Spleen (tissue), 11 donors: Measurements from ENCODE around the gene P3H1. TPM values are rescaled to one million over a fixed set of nuclear protein-coding genes. Genes with fewer than 3 reads are reported as not detected.

Source experiments
- DNase-seq: peaks from one replicate; pipeline ENCODE4 v3.0.0-alpha.2; 2020
- H3K27ac ChIP-seq, 8 donors: fragments of 200-600 bp; sonication (generic) in 7 of 8; 1 replicate in 4 of 8; 2 replicates in 4 of 8; pipeline versions ENCODE4 v1.5.0 to v1.8.0; 2016 to 2021; ENCODE audit warnings: inconsistent platforms in 4 of 8, mild to moderate bottlenecking in 4 of 8, moderate library complexity in 1 of 8
- H3K27me3 ChIP-seq, 7 donors: fragments of 200-600 bp; sonication (generic) in 6 of 7; replicated peaks in 1 of 7; 1 replicate in 4 of 7; 2 replicates in 3 of 7; pipeline versions ENCODE4 v1.5.0 to v1.8.0; 2016 to 2021; ENCODE audit warnings: inconsistent platforms in 3 of 7, mild to moderate bottlenecking in 1 of 7
- H3K36me3 ChIP-seq, 6 donors: fragments of 200-600 bp; sonication (generic) in 5 of 6; 1 replicate in 4 of 6; 2 replicates in 2 of 6; pipeline versions ENCODE4 v1.5.0 to v1.8.0; 2016 to 2021; ENCODE audit warnings: inconsistent platforms in 2 of 6
- H3K4me1 ChIP-seq, 6 donors: fragments of 200-600 bp; sonication (generic) in 5 of 6; 1 replicate in 3 of 6; 2 replicates in 3 of 6; pipeline versions ENCODE4 v1.5.0 to v1.8.0; 2016 to 2021; ENCODE audit warnings: inconsistent platforms in 3 of 6
- H3K4me3 ChIP-seq, 8 donors: fragments of 200-600 bp; sonication (generic) in 7 of 8; 1 replicate in 4 of 8; 2 replicates in 4 of 8; pipeline versions ENCODE4 v1.5.0 to v1.8.0; 2016 to 2021; ENCODE audit warnings: inconsistent platforms in 4 of 8, mild to moderate bottlenecking in 4 of 8, moderate library complexity in 2 of 8
- H3K9me3 ChIP-seq, 8 donors: fragments of 200-600 bp; sonication (generic) in 7 of 8; 1 replicate in 4 of 8; 2 replicates in 4 of 8; pipeline versions ENCODE4 v1.5.0 to v1.8.0; 2016 to 2021; ENCODE audit warnings: inconsistent platforms in 4 of 8
- CTCF ChIP-seq, 11 experiments: fragments of 200-600 bp in 7 of 11; fragments of 450-650 bp in 4 of 11; sonication (generic) in 4 of 11; IDR thresholded peaks in 8 of 11; conservative IDR thresholded peaks in 3 of 11; 1 replicate in 7 of 11; 2 replicates in 4 of 11; pipeline versions ENCODE4 v1.4.0 to v1.8.0; 2016 to 2021; ENCODE audit warnings: antibody characterized with exemption in 11 of 11, inconsistent platforms in 4 of 11, mild to moderate bottlenecking in 1 of 11
- POLR2A ChIP-seq, 3 donors: fragments of 450-650 bp; IDR thresholded peaks; one replicate each; pipeline ENCODE4 v1.5.1; 2017; ENCODE audit warnings: antibody characterized with exemption in 3 of 3, mild to moderate bottlenecking in 1 of 3
- POLR2AphosphoS5 ChIP-seq, 3 donors: sonication (generic); formaldehyde crosslinking; IDR thresholded peaks; one replicate each; pipeline ENCODE4 v1.5.1; 2017; ENCODE audit warnings: antibody characterized with exemption in 3 of 3
- WGBS, 5 donors: extraction: QIAGEN DNeasy Blood & Tissue Kit in 3 of 5; methylation state at CpG; one replicate each; pipeline versions ENCODE4 v1.1.5 to v1.1.7; 2013 to 2018; 5-methylcytosine and 5-hydroxymethylcytosine counted together
- intact Hi-C: fragments of 100-400 bp; cut with DNase I; formaldehyde crosslinking; loops from one replicate; pipeline ENCODE4 v1.15.0; 2023; ENCODE audit warnings: low total_unique reads
- polyA plus RNA-seq, 3 donors: library from polyadenylated mRNA; stranded (reverse); fragments of 200-250 nt; gene quantifications; one replicate each; pipeline ENCODE4 v1.2.1, GENCODE V29; 2013
- total RNA-seq, 7 donors: library from RNA; depleted of rRNA in 3 of 7; stranded (reverse); fragments of >200 nt in 3 of 7; fragmentation: NEBNext Ultra II Directional in 4 of 7; extraction: Animal tissue kit (Norgen Biotek cat#: 25700) in 4 of 7; gene quantifications; one replicate each; pipeline versions ENCODE4 v1.1.0 to v1.2.1, GENCODE V29; 2016 to 2021
- donor health status: healthy with polysubstance abuse.
- donor health status: DM: no; HTN: no; CAD: no; lungs with moderate emphysema.
- donor health status: DM: no; HTN: no; CAD: no.
- donor health status: Bipolar disorder and iron deficiency.
- donor health status: healthy.
- donor health status: DM: no; HTN: no; CAD: no.
- donor health status: DM: yes; HTN: yes; CAD: no.

Gene P3H1
- total and polyA plus RNA-seq, 10 donors = 35.1 to 55.8 (median 42.0) TPM

DNA sequence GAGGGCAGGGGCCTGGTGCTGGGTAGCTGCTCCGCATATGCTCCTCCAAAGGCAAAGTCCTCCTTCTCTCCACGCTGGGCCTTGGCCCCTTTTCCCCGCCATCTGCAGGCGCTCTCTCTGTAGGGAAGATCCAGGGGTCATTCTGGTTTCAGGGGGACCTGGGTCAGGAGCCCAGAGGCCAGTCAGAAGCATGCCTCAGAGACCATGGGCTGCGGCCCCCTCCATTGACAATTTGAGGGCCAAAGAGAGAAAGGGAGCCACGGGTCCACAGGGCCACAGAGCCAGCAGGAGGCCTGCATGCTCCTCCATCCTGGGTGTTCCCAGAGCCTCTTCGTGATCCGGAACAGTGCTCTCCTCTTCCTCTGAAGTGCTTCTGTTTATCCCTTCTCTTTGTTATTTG lies 24.7 kb downstream of the P3H1 start:
- 86 to 98% (median 91%) methylated on average over 7 to 8 of the region's 8 CpGs for WGBS, 5 donors
- Histone ChIP-seq H3K27ac (no peak overlapping the region), H3K4me1 (peaks cover 0 to 17% (median 6%) of the 10 kb centered on the region in 6 donors), H3K36me3 (peaks cover 0 to 18% (median 15%) of the 10 kb centered on the region in 6 donors), H3K27me3 (no peaks in the 10 kb centered on the region), H3K4me3 (no peak overlapping the region), H3K9me3 (no peaks in the 10 kb centered on the region)
- TF ChIP-seq POLR2AphosphoS5 (IDR thresholded peaks at IDR 0.05) (no peak), POLR2A (IDR thresholded peaks at IDR 0.05) (no peak), CTCF (IDR thresholded peaks at IDR 0.05 in 8 of 11, conservative IDR thresholded peaks at IDR 0.05 in 3 of 11) (no peak)
- intact Hi-C loops = no loop called here
- no peak for DNase-seq

GRCh38 chr1:42741706-42742105 lies 25.1 kb downstream of the P3H1 start:
- no peaks in the 10 kb centered on the region for H3K27me3 ChIP-seq
- H3K9me3 ChIP-seq = no peaks in the 10 kb centered on the region
- TF ChIP-seq POLR2A (IDR thresholded peaks at IDR 0.05) (no peak), POLR2AphosphoS5 (IDR thresholded peaks at IDR 0.05) (no peak)
- 78 to 86% (median 84%) methylated on average over 4 of the region's 4 CpGs; no CpG with 5 or more reads in 1 of the 5 donors for WGBS, 5 donors
- no peak overlapping the region for H3K27ac ChIP-seq
- peaks cover 0 to 14% (median 11%) of the 10 kb centered on the region in 6 donors for H3K36me3 ChIP-seq
- no peak for DNase-seq
- no peak overlapping the region for H3K4me3 ChIP-seq
- peaks cover 0 to 21% (median 9%) of the 10 kb centered on the region in 6 donors for H3K4me1 ChIP-seq
- intact Hi-C loops = no loop called here

GRCh38 chr1:42740851-42741580 lies 25.8 kb downstream of the P3H1 start:
- H3K36me3 ChIP-seq = peaks cover 0 to 7% (median 5%) of the 10 kb centered on the region in 6 donors
- H3K27me3 ChIP-seq = no peaks in the 10 kb centered on the region
- H3K27ac ChIP-seq = no peak overlapping the region
- TF ChIP-seq POLR2A (IDR thresholded peaks at IDR 0.05) (no peak), POLR2AphosphoS5 (IDR thresholded peaks at IDR 0.05) (no peak), CTCF (IDR thresholded peaks at IDR 0.05 in 8 of 11, conservative IDR thresholded peaks at IDR 0.05 in 3 of 11) (no peak)
- intact Hi-C loops = no loop called here
- 83 to 86% (median 84%) methylated on average over 18 to 19 of the region's 19 CpGs for WGBS, 5 donors
- no peaks in the 10 kb centered on the region for H3K9me3 ChIP-seq
- H3K4me3 ChIP-seq = no peak overlapping the region
- no peak for DNase-seq
- H3K4me1 ChIP-seq = peaks cover 0 to 21% (median 11%) of the 10 kb centered on the region in 6 donors

DNA sequence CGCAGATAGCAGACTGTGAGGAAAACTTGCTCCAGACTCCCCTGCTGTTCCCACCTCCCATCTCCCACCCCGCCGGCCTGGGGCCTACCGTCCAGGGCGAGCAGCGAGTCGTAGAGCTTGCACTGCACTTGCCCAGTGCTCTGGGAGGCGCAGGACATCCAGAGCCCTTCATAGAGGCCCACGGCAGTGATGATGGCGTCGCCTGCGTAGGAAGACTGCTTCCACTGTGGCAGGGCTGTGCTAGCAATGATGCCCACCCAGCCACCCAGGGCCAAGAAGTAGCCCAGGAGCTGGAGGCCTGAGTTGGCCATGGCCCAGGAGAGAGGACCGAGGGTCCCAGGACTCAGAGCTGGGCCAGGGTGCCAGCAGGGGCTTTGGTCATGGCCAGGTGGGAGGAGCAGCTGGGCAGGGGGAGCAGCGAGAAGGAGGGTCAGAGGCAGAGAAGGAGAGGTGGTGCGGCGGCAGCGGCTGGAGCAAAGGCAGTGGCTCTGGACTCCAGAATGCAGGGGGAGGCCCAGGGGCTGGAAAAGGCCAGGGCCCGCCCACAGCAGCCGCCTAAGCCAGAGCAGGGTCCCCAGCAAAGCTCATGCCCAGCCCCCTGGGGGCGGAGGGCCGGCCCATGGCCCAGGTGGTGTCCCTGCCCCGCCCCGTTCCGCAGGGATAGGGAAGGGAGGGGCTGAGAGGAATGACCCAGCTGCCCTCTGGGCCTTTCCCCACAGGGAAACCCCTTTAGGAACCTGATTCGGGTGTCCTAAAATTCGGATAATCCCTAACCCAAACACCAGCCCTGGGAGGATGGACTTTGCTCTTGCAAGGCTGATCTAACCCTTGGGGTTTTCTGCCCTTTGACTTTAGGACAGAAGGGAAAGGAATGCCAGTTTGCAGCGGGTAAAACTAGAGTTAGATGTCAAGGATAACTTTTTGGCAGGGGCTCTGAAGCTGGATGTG lies 26.8 kb downstream of the P3H1 start, which contains the start of gene CLDN19:
TSS of gene CLDN19 (minus strand) at position 484 of the 948 bp plus-strand sequence. CDS start at position 311, 173 bp downstream.
- peaks cover 0 to 19% (median 12%) of the 10 kb centered on the region in 6 donors for H3K4me1 ChIP-seq
- H3K36me3 ChIP-seq = no peaks in the 10 kb centered on the region
- DNase-seq = no peak
- no peaks in the 10 kb centered on the region for H3K9me3 ChIP-seq
- H3K4me3 ChIP-seq = no peak within 1 kb of the TSS
- no peaks in the 10 kb centered on the region for H3K27me3 ChIP-seq
- no peak within 1 kb of the TSS for H3K27ac ChIP-seq
- 79 to 85% (median 81%) methylated on average over 20 to 27 of the region's 27 CpGs for WGBS, 5 donors
- intact Hi-C loops = no loop called here
- TF ChIP-seq CTCF (IDR thresholded peaks at IDR 0.05 in 8 of 11, conservative IDR thresholded peaks at IDR 0.05 in 3 of 11) (no peak), POLR2AphosphoS5 (IDR thresholded peaks at IDR 0.05) (no peak), POLR2A (IDR thresholded peaks at IDR 0.05) (no peak)
